ENCODE data around the gene KCNJ2.

The KCNJ2 gene

DNA sequence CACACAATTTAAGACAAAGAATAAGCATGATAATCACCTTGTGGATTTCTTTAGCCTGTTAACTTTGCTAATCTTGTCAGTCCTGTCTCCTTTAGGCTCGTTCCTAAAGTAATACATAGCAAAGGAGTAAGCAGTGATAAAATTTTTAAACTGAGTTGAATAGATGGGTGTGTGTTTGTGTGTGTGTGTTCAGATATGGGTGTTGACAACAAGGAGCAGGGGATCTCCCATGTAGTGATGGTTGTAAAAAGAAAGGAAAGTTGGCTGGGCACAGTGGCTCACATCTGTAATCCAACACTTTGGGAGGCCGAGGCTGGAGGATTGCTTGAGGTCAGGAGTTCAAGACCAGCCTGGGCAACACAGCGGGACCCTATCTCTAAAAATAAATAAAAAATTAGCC lies 44.6 kb upstream of the KCNJ2 start:
- TF ChIP-seq, protein P1, sequence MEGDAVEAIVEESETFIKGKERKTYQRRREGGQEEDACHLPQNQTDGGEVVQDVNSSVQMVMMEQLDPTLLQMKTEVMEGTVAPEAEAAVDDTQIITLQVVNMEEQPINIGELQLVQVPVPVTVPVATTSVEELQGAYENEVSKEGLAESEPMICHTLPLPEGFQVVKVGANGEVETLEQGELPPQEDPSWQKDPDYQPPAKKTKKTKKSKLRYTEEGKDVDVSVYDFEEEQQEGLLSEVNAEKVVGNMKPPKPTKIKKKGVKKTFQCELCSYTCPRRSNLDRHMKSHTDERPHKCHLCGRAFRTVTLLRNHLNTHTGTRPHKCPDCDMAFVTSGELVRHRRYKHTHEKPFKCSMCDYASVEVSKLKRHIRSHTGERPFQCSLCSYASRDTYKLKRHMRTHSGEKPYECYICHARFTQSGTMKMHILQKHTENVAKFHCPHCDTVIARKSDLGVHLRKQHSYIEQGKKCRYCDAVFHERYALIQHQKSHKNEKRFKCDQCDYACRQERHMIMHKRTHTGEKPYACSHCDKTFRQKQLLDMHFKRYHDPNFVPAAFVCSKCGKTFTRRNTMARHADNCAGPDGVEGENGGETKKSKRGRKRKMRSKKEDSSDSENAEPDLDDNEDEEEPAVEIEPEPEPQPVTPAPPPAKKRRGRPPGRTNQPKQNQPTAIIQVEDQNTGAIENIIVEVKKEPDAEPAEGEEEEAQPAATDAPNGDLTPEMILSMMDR (conservative IDR thresholded peaks at IDR 0.05; ENCODE audit: control insufficient read depth, insufficient read depth, low read depth, low read length) = no peak
- H3K4me3 ChIP-seq (ENCODE audit: control insufficient read depth, low read depth, low read length) = no peak overlapping the region
- DNase-seq (ENCODE audit: low read depth) = no peak

DNA sequence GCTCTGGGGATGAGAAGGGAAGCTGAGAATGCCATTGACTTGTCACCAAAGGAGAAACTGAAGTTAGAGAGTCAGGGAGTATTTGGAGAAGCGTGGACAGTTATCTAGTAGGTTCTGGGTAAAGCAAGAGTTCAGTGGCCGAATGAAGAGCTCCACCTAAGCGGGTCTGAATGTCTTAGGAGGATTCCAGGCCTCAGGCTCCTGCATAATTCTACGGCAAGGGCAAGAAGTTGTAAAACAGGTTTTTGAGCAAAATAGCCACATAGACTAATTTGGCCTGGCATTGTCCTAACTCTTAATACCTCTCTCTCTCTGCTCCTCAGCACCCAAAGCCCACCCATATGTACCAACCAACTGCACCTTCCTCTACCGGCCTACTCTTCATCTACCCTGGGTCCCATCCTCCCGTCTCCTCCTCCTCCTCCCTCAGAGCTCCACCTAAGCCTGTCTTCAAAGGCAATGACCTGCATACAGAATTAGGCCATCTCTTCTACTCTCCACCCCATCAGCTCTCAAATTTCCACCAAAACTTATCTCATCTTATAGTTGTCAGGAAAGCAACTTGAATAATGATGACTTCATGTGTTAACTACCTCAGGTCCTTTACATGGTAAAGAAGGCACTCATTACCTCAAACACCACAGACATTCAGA lies 42.0 kb upstream of the KCNJ2 start:
- H3K4me3 ChIP-seq (ENCODE audit: control insufficient read depth, low read depth, low read length) = no peak overlapping the region
- no peak for DNase-seq (ENCODE audit: low read depth)
- TF ChIP-seq, protein P1 (conservative IDR thresholded peaks at IDR 0.05; ENCODE audit: control insufficient read depth, insufficient read depth, low read depth, low read length) = no peak

DNA sequence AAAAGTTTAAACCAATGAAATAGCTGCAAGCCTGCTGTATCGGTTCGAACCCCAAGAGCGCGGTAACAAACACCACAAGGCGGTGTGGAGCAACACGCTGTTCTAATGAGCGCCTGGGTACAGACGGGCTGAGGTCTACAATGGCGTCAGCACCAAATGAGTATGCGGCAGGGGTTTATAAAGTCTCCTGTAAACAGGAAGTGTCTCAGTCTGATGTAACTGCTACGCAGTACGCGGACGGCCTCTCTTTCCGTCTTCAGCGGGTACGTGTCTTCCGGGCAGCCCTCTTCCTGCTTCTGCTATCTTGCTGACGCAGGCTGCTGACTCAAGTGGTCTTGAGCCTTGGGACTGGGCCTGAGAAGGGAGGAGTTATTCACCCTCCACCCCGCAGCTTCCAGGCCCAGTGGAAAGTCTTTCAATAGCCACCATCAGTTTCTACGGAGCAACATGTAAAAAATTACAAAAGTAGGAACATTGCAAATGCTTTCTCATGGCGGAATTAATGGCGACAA lies 40.5 kb upstream of the KCNJ2 start:
- TF ChIP-seq, protein P1 (conservative IDR thresholded peaks at IDR 0.05; ENCODE audit: control insufficient read depth, insufficient read depth, low read depth, low read length) = no peak
- DNase-seq (ENCODE audit: low read depth) = no peak
- H3K4me3 ChIP-seq (ENCODE audit: control insufficient read depth, low read depth, low read length) = no peak overlapping the region

DNA sequence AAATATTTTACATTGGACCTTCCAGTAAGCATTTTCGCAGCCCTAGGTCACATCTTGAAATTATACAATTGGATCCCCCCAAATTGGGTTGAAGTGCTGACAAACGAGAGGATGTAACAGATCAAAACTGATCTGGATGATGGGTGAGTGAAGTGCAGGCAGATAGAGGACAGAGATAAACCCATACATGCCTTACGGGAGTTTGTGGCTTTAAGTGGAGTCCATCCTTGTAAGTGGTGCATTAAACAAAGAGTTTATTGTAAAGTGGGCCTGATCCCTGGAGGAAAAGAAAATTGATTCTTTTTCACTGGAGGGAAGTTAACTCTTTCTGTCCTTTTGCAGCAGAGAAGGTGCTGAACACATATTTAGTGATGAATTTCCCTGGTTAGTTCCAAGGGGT lies 39.0 kb upstream of the KCNJ2 start:
- TF ChIP-seq, protein P1 (conservative IDR thresholded peaks at IDR 0.05; ENCODE audit: control insufficient read depth, insufficient read depth, low read depth, low read length) = no peak

DNA sequence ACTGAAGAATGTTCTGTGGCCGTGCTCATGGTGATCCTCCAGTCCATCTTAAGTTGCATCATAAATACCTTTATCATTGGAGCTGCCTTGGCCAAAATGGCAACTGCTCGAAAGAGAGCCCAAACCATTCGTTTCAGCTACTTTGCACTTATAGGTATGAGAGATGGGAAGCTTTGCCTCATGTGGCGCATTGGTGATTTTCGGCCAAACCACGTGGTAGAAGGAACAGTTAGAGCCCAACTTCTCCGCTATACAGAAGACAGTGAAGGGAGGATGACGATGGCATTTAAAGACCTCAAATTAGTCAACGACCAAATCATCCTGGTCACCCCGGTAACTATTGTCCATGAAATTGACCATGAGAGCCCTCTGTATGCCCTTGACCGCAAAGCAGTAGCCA lies 36.8 kb upstream of the KCNJ2 start:
- no peak overlapping the region for H3K4me3 ChIP-seq (ENCODE audit: control insufficient read depth, low read depth, low read length)
- TF ChIP-seq, protein P1 (conservative IDR thresholded peaks at IDR 0.05; ENCODE audit: control insufficient read depth, insufficient read depth, low read depth, low read length) = no peak
- no peak for DNase-seq (ENCODE audit: low read depth)

More for the DNA sequence above, 39.0 kb upstream of the KCNJ2 start:
- no peak overlapping the region for H3K4me3 ChIP-seq (ENCODE audit: control insufficient read depth, low read depth, low read length)
- DNase-seq (ENCODE audit: low read depth) = no peak

DNA sequence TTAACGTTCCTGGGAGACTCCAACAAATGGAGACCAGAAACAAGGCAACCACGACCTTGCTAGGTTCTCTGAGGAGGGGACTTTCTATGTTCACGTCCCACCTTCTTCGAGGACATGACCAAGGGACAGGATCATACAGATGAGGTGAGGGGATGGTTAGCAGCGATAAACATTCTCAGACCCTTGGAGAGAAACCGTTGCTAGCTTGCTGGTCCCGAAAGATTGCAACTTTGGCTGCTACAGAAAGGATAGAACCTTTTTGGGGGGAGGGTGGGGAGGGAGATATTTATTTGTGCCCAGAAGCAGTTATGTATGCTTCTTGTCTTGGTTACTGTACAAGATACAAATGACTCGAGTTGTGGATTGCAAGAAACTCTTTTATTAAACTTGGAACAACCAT lies 35.3 kb upstream of the KCNJ2 start:
- TF ChIP-seq, protein P1 (conservative IDR thresholded peaks at IDR 0.05; ENCODE audit: control insufficient read depth, insufficient read depth, low read depth, low read length) = no peak
- DNase-seq (ENCODE audit: low read depth) = no peak

More for the DNA sequence above, 35.3 kb upstream of the KCNJ2 start:
- no peak overlapping the region for H3K4me3 ChIP-seq (ENCODE audit: control insufficient read depth, low read depth, low read length)
